ENCODE results near the gene OSBPL2.

Gene OSBPL2

DNA sequence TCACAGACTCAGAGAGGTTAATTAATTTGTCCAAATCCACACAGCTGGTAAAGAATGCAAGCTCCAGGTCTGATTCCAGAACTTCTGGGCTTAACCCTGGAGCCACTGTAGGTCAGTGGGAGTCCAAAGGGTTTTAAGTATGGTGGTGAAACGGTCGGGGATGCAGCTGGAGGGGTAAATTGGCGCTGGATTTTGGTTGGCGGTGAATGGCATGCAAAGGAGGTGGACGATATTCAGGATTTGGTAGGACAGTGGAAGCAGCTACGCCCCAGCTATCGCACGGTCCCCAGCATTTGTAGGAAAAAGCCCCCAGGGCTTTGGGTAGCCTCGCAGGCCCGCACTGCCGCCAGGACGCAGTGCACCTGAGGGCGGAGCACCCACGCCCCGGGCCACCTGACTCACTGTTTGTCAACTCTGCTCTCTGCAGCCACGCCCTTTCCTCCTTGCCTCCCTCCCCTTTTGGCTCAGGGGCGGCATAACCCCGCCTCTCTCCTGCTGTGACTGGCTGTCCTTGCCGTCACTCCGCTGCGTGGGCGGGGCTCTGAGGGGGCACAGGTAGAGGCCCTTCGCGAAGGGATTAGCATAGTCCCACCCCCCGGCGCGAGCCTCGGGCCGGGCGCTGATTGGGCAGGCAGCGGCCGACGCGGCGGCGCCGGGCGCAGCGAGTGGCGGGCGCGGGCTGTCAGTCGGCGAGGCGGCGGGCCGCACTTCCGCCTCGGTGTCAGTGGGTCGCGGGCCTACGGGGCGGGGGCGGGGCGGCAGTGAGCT is at the start of gene OSBPL2:
Gene OSBPL2 (plus strand): TSS at position 721 of the 768 bp plus-strand sequence. CDS start 17,664 bp downstream, outside the sequence.
- DNase-seq (ENCODE audit: low read depth): peak; percentile 99

DNA sequence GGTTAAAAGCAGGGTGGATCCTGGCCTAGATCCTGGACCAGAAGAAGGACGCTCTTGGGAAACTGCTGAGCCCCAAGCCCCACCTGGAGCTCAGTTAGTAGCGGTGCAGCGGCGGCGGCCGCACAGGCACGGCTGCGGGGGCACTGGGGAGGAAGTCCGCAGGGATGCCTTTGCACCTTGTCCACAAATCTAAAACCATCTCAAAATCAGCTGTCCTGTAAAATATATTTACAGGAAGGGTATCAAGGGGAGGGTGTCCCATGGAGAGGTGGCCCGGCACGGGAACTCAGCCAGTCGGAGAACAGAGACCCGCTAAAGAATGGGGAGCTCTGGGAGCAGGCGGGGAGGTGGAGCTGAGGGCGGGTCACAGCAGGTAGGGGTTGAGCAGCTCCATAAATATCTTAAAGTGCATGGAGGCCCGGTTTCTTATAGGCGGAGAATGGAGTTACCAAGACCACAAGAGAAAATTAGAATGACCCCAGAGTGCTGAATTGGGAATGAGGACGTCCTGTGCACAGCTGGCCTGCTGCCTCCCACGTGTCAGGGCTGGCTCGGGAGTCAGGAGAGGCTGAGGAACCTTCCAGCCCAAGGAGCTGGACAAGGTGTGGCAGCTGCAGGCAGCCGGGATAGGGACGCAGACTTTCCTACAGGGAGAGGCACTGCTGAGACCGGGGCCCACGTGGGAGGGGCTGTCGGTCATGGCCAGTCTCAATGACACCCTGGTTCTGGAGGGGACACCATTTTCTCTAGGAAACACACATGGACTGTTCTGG is 47.5 kb upstream of the OSBPL2 start:
- no peak for DNase-seq (ENCODE audit: low read depth)

DNA sequence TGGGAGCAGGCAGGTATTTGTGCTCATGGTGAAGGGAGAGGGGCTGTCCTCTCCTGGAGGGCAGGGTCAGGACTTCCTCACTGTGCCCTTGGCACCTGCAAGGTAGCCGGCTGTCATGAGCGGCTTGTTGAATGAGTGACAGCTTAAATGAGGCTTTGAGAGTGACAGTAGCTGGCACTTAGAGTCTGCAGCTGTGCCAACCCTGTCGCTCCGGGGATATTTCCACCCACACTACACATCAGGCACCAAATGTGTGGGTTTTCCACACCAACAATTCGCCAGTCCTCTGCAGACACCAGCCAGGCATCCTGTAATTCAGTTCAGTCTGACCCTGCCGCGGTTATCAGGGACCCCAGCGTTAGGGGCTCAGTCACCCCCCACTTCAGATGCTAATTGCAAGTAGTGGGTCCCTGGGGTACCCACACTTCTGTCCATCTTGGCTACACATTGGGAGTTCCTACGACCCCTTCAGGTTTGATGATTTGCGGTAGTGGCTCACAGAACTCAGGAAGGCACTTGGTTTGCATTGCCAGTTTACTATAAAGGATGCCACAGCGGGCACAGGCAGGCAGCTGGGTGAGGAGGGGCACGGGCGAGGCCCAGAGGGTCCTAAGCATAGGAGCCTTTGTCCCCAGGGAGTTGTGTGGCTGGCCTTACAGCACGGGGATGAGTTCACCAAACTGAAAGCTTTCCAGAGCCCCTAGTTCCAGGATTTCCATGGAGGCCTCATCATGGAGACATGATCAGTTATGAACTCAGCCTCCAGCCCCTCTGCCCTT is 46.4 kb upstream of the OSBPL2 start:
- DNase-seq (ENCODE audit: low read depth): no peak

DNA sequence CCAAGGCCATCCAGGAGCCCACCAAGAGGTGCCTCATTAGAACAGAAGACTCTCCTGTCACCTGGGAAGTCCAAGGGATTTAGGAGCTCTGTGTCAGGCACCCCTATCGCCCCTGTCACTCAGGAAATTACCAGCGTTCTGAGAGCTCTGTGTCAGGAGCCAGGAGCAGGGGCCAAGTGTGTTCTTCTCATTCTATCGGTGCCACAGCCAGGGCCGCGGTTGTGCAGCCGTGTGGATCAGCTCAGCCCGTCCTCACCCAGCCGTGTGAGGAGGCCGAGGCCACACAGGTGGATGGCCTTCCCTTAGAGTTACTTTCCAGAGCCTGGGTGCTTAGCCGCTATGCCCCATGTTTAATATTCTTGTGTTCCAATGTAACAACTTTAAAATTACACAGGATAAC is 45.7 kb upstream of the OSBPL2 start:
- no peak for DNase-seq (ENCODE audit: low read depth)

DNA sequence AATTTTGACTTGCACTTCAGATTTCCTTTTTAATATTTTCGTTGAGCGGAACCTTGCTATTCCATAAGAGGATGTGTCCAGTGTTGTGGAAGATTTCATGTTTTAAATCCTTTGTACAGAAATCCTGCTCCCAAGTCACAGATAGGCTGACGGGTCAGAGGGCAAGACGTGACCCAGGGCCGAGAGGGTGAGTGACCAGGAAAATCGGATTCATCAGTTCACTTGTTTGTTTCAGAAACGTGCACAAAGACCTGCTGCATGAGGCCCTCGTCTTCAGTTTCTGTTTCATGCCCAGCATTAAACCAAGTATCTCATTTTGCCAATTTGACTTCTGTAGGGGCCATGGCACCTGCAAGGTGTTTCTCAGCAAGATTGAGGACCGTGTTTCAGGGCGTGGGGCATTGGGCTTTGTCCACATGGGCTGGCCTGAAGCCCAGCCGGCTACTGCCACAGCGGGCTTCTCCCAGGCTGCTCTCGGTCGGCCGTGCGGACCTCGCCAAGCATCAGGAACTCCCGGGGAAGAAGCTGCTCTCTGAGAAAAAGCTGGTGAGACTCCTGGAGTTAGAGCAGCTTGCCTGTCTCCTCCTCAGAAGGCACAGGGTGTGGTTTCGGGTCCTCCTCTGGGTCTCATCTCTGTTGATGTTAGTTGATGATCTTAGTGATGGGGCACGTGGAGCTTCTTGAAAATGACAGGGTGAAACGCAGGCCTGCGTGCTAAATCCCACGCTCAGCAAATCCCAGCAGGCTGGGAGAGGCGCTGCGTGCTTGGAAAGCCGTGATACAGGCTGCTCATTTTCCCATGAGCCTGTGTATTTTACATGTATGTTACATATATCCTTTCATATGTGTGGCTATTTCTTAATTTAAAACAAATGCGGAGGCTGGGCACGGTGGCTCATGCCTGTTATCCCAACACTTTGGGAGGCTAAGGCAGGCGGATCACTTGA is 45.0 kb upstream of the OSBPL2 start:
- no peak for DNase-seq (ENCODE audit: low read depth)

DNA sequence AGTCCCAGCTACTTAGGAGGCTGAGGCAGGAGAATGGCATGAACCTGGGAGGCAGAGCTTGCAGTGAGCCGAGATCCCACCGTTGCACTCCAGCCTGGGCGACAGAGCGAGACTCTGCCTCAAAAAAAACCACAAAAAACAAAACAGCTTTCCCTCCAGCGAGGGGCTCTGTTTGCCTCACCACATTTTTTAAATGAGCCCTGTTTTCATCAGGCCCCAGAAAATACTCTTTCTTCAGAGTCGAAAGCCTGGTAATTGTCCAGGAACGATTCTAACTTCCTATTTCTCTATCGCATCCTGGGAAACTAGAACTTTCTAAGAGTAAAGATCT is 43.3 kb upstream of the OSBPL2 start:
- DNase-seq (ENCODE audit: low read depth): no peak

DNA sequence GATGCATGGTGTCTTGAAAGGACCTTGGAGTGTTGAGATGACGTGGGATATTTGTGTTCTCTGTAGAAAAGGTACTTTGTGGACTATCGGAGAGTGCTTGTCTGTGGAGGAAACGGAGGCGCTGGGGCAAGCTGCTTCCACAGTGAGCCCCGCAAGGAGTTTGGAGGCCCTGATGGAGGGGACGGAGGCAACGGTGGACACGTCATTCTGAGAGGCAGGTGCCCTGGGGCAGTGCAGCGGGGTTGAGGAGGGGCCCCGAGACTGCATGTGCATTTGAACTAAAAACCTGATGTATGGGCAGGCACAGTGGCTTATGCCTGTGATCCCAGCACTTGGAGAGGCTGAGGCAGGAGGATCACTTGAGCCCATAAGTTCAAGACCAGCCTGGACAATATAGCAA is 42.6 kb upstream of the OSBPL2 start:
- DNase-seq (ENCODE audit: low read depth): no peak

DNA sequence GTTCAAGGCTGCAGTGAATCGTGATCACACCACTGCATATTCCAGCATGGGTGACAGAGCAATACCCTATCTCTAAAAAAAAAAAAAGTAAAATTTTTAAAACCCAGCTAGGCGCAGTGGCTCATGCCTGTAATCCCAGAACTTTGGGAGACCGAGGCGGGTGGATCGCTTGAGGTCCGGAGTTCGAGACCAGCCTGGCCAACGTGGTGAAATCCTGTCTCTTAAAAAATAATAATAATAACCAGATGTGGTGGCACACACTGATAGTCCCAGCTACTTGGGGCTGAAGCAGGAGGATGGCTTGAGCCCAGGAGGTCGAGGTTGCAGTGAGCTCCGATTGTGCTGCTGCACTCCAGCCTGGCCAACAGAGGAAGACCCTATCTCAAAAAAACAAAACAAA is 42.0 kb upstream of the OSBPL2 start:
- DNase-seq (ENCODE audit: low read depth): no peak

DNA sequence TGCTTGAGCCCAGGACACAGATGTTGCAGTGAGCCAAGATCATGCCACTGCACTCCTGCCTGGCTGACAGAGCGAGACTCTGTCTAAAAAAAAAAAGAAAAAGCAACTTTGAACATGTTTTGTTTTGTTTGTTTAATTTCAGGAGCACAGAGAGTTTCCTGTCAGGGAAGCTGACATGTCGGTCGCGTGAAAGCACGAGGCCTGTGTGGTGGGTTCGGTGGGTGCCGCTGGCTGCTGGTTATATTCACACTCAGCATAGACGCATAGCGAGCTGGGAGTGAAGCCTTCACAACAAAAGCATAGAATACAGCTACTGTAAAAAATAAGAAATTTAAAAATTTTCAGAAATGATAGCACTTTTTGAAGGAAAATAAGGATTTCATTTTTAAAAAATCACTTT is 41.0 kb upstream of the OSBPL2 start:
- no peak for DNase-seq (ENCODE audit: low read depth)

DNA sequence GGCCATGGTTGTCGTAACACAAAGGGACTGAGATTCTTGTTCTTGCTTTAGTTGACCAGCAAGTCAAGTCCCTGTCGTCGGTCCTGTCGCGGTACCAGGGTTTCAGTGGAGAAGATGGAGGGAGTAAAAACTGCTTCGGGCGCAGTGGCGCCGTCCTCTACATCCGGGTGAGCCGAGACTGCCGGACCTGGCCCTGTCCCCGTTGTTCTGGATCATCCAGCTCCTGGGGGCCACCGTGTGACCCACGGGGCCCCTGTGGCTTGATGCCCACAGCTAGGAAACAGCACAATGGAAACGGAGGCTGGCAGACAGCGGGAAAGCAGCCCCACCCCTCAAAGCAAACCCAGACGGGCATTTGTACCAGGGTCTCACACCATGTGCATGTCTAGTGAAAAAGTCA is 40.5 kb upstream of the OSBPL2 start:
- no peak for DNase-seq (ENCODE audit: low read depth)

DNA sequence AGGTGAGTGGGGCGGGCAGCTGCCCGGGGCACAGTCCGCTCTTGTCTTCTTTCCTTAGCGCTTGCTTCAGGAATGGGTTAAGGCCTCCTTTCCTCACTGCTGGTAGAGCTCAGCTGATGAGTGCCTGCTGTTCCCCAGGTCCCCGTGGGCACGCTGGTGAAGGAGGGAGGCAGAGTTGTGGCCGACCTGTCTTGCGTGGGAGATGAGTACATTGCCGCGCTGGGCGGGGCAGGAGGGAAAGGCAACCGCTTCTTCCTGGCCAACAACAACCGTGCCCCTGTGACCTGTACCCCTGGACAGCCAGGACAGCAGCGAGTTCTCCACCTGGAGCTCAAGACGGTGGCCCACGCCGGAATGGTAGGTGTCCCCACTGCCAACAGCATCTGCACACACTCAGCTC is 39.8 kb upstream of the OSBPL2 start:
- DNase-seq (ENCODE audit: low read depth): no peak

DNA sequence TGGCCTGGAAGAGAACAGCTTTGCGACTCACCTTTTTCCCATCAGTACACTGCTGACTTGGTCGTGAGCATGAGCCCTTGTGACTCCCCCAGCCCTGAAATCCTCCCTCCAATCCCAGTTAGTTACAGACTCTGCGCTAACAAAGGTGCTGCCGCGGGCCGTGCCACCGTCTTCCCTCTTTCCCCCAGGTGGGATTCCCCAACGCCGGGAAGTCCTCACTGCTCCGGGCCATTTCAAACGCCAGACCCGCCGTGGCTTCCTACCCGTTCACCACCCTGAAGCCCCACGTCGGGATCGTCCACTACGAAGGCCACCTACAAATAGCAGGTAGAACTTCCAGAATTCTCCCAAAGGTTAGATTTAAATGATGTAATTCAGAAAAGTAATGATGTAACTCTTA is 39.4 kb upstream of the OSBPL2 start:
- DNase-seq (ENCODE audit: low read depth): no peak

DNA sequence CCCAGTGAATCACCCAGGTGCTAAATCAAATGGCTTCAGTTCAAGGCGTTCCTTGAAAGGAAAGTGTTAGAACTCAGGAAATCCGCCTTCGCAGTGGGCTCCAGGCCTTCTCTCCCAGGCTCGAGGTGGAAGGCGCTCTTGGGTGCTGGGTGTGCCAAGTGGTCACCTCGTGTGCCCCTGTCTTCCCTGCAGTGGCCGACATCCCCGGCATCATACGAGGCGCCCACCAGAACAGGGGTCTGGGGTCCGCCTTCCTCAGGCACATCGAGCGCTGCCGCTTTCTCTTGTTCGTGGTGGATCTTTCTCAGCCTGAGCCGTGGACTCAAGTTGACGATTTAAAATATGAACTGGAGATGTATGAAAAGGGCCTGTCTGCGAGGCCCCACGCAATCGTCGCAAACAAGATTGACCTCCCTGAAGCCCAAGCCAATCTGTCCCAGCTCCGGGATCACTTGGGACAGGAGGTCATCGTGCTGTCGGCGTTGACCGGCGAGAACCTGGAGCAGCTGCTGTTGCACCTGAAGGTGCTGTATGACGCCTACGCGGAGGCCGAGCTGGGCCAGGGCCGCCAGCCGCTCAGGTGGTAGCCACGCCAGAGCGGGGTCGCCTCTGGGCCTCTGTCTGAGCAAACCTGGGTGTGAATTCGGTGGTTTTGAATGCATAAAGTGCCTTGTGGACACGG is 37.7 kb upstream of the OSBPL2 start:
- DNase-seq (ENCODE audit: low read depth): no peak

DNA sequence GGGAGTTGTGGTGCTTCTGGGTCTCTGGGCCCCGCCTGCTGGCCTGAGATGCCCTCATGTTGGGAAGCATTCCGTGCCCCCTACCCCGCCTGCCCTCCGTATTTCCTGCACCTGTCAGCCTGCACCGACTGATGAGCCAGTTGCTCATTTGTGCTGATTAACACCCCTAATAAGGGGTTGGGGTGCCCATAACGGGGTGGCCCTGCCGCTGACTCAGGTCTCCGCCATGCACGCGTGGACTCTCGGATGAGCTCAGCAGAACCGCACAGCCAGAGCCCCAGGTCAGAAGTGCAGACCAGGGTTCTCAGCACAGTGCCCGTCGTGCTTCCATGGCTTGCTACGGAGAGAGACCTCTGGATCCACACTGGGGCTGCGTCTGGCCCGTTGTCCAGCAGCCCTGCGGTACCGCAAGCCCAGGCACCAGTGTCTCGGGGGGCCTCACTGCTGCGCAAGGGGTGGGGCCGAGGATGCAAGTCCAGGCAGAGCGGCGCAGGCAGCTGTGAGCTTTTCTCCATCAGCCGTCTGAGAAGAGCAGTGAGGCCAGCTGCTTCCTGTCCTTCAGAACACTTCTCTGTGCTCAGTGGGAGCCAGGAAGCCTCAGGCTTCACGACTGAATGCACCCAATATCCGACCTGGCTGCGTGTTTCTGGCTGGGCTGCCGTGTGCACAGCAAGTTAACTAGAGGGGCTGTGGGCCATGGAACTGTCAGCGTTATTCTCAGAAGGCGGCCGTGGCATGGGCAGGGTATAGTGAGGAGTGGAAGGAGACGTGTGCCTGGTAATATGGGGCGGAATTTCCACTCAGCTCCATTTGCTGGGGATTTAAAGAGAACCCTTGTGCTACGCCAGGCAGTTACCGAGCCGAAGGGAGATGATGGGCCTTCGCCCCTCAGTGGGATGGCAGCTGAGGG is 36.9 kb upstream of the OSBPL2 start:
- no peak for DNase-seq (ENCODE audit: low read depth)

DNA sequence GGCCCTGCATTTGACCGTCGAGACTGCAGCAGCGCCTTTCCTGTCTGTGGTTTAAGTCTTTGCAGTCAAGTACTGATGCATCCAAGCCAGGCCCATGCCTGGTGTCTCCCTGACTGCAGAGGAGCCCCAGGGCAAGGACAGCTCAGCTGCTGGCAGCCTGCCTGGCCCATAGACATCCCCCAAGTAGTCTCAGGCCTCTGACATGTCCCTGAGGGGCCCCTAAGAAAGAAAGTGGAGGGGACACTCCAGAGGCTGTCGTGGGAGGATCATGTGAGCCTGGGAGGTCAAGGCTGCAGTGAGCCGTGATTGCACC is 36.3 kb upstream of the OSBPL2 start:
- no peak for DNase-seq (ENCODE audit: low read depth)

DNA sequence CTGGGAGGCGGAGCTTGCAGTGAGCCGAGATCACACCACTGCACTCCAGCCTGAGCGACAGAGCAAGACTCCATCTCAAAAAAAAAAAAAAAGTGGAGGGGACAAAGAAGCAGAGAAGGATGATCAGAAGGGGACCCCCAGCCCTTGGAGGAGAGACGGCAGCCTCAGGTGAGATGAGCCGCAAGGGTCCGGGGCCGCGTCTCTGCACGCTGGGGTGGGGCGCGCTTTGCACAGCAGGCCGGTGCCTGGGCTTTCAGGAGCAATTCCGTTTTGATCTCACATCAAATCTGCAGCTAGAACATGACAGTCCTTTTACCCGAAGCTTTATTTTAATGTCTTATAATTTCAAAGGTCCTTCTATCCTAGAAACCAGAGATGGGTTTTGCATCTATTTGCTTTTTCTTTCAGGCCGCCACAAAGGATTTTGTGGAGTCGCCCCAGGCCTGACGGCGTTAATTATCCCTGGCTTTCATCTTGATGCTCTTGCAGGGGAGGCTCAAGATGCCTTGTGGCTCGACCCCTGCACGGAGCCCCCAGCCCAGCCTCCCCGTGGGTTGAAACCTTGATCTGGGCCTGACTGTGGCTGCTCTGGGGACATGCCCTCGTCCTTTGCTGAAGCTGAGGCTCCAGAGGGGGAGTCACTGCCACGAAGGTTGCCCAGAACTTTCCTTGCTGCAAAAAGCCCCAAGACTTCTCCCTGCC is 35.5 kb upstream of the OSBPL2 start:
- no peak for DNase-seq (ENCODE audit: low read depth)

DNA sequence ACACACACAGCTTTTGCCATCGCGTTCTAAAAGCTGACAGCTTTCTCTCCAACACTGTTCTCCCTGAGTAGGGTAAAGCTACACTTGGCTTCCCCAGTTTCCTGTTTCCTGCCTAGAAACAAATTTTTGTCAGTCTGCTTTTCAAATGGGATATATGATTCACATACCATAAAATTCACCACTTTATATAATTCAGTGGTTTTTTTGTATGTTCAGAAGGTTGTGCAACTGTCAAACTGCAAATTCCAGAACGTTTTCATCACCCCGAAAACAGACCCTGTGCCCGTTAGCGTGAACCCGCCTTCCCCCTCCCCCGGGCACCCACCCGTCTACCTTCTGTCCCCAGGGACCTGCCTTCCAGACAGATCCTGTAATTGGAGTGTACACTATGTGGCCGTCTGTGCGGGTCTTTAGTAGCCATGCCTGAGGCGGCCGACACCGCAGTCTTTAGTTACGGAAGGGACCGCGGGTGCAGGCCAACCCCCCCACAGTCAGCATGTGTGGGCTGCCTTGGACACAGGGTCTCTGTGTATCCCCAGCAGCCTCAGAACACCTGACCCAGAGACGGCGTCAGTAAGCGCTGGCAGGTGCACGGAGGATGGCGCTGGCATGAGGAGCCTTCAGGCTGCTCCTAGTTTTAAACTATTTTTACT is 34.8 kb upstream of the OSBPL2 start:
- DNase-seq (ENCODE audit: low read depth): no peak

DNA sequence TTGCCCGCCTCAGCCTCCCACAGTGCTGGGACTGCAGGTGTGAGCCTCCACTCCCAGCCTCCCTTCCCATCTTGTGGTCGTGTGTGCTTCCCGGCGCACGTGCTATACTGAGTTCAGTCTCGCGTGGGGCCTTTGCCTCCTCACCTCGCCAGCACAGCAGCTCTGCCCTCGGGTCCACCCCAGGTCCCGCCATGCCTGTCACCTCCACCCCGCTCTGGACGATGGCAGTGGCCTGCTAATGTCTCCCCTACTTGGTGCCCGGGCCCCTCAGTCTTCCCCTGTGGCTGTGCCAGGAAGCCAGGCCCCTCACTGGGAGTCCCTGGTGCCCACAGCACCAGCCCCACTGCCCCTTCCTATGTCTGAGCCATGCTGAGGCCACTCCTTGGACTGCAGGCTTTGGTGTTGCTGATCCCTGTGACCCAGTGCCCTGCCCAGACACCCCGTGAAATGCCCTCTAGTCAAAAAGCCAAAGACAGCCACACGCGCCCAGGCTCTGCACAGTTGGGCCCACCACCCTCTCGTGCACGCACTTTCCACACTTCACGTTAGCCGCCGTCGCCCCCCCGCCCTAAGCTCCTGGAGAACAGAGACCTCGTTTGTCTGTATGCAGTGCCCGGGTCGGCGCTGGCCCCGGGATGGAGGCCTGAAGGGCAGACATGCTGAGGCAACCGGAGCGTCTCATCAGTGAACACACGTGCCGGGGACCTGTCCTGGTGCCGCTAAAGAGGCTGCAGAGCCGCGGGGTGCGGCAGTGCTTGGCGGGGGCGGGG is 32.5 kb upstream of the OSBPL2 start:
- DNase-seq (ENCODE audit: low read depth): no peak
